ENCODE data around the gene GSAP.

The GSAP gene

GRCh38 chr7:77353911-77354310, 62.2 kb downstream of the GSAP start:
- no peak for TF ChIP-seq CTCF (IDR thresholded peaks at IDR 0.05)

DNA sequence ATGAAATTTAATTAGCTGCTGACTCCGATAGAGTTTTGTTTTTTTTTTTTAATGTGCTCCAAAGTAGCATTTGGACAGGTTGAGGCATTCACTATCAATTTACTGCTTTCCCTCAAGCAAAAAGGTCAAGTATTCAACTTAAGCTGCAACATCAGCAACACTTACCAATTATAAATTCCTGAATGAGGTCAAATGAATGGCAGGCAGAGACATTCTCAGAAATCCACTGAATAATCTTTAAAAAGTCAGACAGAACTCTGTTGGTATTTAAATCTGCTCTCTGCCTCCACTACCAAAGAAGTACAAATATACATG, 62.8 kb downstream of the GSAP start:
- TF ChIP-seq CTCF (IDR thresholded peaks at IDR 0.05), result no peak

GRCh38 chr7:77352665-77353406, 63.3 kb downstream of the GSAP start:
- TF ChIP-seq CTCF (IDR thresholded peaks at IDR 0.05), result no peak

DNA sequence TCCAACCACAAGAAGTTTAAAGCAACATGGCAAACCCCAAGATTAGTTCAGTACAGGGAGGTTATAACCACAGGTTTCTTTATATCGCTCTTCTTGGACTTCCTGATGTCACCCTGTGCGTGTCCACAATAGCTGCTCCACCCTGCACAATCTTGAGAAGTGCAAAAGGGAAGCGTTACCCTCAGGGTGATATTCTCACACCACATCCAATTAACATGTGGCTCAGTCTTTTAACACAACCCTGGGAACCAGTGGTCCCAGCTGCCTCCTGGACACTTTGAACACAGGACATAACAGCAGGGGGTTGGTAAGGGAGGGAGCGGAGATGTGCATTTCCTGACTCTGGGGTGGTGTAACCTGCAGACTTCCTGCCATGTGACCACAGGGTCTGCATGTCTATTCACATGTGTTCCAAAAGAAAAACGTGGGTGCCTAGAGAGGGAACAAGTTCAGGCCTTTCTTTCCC, 64.6 kb downstream of the GSAP start:
- no peak for TF ChIP-seq CTCF (IDR thresholded peaks at IDR 0.05)

DNA sequence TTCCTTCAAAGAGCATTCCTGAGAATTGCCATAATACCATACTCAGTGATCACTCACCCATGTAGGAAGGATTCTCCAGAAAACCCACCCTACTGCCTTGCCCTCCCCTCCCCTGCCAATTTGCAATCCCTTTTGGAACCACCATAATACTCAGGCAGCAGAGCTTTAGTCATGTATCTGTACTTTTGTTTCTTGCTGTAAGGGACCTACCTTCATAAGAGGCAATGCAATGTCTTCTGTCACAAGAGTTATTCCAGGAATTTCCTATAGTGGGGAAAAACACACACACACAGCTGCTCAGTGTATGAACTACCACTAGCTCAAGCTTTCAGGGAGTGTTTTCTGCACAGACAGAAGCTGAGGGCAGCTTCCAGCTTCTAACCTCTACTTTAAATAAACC, 67.0 kb downstream of the GSAP start:
- TF ChIP-seq CTCF (IDR thresholded peaks at IDR 0.05), result no peak

- TF ChIP-seq CTCF (IDR thresholded peaks at IDR 0.05), result no peak
Observed at GRCh38 chr7:77348371-77348813, 67.8 kb downstream of the GSAP start.

- no peak for TF ChIP-seq CTCF (IDR thresholded peaks at IDR 0.05)
Observed at GRCh38 chr7:77346441-77346840, 69.7 kb downstream of the GSAP start.

DNA sequence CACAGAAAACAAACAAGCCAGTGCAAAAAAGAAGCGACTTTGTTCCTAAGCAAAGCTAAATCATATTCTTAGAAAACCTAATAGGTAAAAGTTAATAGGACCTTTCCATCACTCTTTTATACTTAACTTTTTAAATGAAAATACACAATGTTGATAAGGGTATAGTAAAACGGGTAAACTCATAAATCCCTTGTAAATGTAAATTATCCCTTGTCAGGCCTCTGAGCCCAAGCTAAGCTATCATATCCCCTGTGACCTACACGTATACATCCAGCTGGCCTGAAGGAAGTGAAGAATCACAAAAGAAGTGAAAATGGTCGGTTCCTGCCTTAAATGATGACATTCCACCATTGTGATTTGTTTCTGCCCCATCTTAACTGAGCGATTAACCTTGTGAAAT, 76.4 kb downstream of the GSAP start:
- no peak for TF ChIP-seq CTCF (IDR thresholded peaks at IDR 0.05)

All from LNCAP (cell line).